ENCODE measurements around the gene CRP. TPM values are rescaled to one million over a fixed set of nuclear protein-coding genes. Genes with fewer than 3 reads are reported as not detected.

The CRP gene
- total and polyA plus RNA-seq, 2 of the 4 experiments (the other 2 are of a cell fraction): not detected

DNA sequence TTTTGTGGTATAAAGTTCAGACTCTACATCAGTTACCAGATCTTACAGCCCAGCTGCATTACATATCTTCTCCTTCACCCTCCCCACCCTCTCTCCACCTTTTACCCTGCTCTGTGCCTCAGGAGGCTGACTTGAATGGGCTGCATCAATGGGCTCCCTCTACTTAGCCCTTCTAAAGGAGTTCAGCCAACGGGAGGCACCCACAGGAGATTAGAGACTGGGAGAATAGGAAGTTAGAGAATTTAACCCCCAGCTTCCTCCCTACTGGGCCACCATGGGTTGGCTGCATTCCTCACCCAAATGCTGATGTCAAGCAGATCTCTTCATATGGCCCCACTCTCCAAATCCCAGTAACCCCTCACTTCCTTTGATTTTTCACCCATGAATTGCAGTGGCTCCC, 49.3 kb upstream of the CRP start:
- Histone ChIP-seq H3K27ac (ENCODE audit: insufficient read depth, low read length) (no peak overlapping the region), H2AFZ (replicated peaks; ENCODE audit: low read length, poor library complexity) (no peak overlapping the region), H4K5ac (ENCODE audit: low read depth, low read length) (no peak overlapping the region), H3K27me3 (ENCODE audit: control insufficient read depth, insufficient read depth, low read length) (no peaks in the 10 kb centered on the region), H3K9ac (ENCODE audit: low read depth, low read length) (no peak overlapping the region), H2AK5ac (ENCODE audit: low read depth, low read length) (no peak overlapping the region), H3K36me3 (ENCODE audit: control insufficient read depth, insufficient read depth, low read length) (no peaks in the 10 kb centered on the region), H2BK120ac (ENCODE audit: low read depth, low read length) (no peak overlapping the region), H4K20me1 (ENCODE audit: insufficient read depth, low read length) (no peaks in the 10 kb centered on the region), H2BK5ac (ENCODE audit: low read depth, low read length, poor library complexity, severe bottlenecking) (no peak overlapping the region), H3K4ac (ENCODE audit: low read depth, low read length) (no peak overlapping the region), H4K91ac (ENCODE audit: insufficient read depth, low read depth, low read length) (no peak overlapping the region), H3K79me1 (ENCODE audit: low read depth in 1 of 2, low read length in 2 of 2) (no peaks in the 10 kb centered on the region), H3K23ac (ENCODE audit: low read depth, low read length) (no peak overlapping the region), H2BK20ac (ENCODE audit: low read depth, low read length) (no peak overlapping the region), H3K4me2 (ENCODE audit: low read depth, low read length) (no peak overlapping the region), H3K9me1 (ENCODE audit: insufficient read depth, low read length) (no peaks in the 10 kb centered on the region), H3K14ac (replicated peaks; ENCODE audit: low read depth, low read length) (no peak overlapping the region), H3K4me1 (ENCODE audit: control insufficient read depth, insufficient read depth, low read length) (no peaks in the 10 kb centered on the region), H3K56ac (ENCODE audit: extremely low read depth, insufficient read depth, low read length) (no peak overlapping the region), H3K18ac (ENCODE audit: low read depth, low read length) (no peak overlapping the region), H2AK9ac (replicated peaks; ENCODE audit: low read depth, low read length, poor library complexity) (no peak overlapping the region), H3K4me3 (ENCODE audit: insufficient read depth, low read depth, low read length) (no peak overlapping the region), H4K8ac (ENCODE audit: low read depth in 2 of 2, low read length in 2 of 2) (no peak overlapping the region), H2BK15ac (ENCODE audit: low read depth, low read length) (no peak overlapping the region), H3K9me3 (ENCODE audit: control insufficient read depth, insufficient read depth, low read length) (no peaks in the 10 kb centered on the region)
- BruUV-seq (replicated peaks): no TSS peak
- ChIA-PET CTCF (no interaction called here), POLR2A (ENCODE audit: unreplicated experiment) (no interaction called here)
- TF ChIP-seq SMC3 (IDR thresholded peaks at IDR 0.05; ENCODE audit: low read depth, low read length): no peak
- no peak for ATAC-seq (ENCODE audit: low read depth)
- dilution Hi-C loops (cut with HindIII; ENCODE audit: low sequenced_read_pairs, unreplicated experiment) (no loop called here), in situ Hi-C loops (cut with MboI; ENCODE audit: low sequenced_read_pairs) (no loop called here), intact Hi-C loops (cut with micrococcal nuclease) (no loop called here)
- no peak for DNase-seq
- no CpG with 5 or more reads among the region's 1 CpG for whole genome bisulfite sequencing, 2 experiments (ENCODE audit: extremely low coverage in 2 of 2, insufficient read length in 1 of 2)

Data from IMR-90 (cell line).